HepG2 (cell line): ENCODE results near the gene ANKLE1. TPM values are rescaled to one million over a fixed set of nuclear protein-coding genes. Genes with fewer than 3 reads are reported as not detected.

Experiments
- AFF4 ChIP-seq: sonication (generic); formaldehyde crosslinking; IDR thresholded peaks from 2 replicates; pipeline ENCODE4 v1.4.0; 2020; ENCODE audit warnings: missing genetic modification reagents
- CBX1 ChIP-seq: IDR thresholded peaks from one replicate; pipeline ENCODE4 v1.6.1; 2016; ENCODE audit warnings: antibody characterized with exemption, low read depth
- DMAP1 ChIP-seq: IDR thresholded peaks from 2 replicates; pipeline ENCODE4 v1.6.1; 2016
- FOXA1 ChIP-seq, 2 experiments: fragments of 450-650 bp in 1 of 2; sonication (generic) in 1 of 2; formaldehyde crosslinking in 1 of 2; IDR thresholded peaks; 2 replicates each; pipeline versions ENCODE4 v1.4.0 to v1.6.1; 2016 to 2020; ENCODE audit warnings: missing genetic modification reagents in 1 of 2
- GTF2F1 ChIP-seq: fragments of 150-350 bp; IDR thresholded peaks from 2 replicates; pipeline ENCODE4 v1.6.1; 2014; ENCODE audit warnings: low read length
- HOXA7 ChIP-seq: sonication (generic); formaldehyde crosslinking; IDR thresholded peaks from 2 replicates; pipeline ENCODE4 v1.8.1; 2022; ENCODE audit warnings: mild to moderate bottlenecking, missing genetic modification reagents, moderate library complexity
- JDP2 ChIP-seq: sonication (generic); formaldehyde crosslinking; IDR thresholded peaks from 2 replicates; pipeline ENCODE4 v1.8.1; 2022; ENCODE audit warnings: missing genetic modification reagents, borderline replicate concordance
- REL ChIP-seq: sonication (generic); formaldehyde crosslinking; conservative IDR thresholded peaks from 2 replicates; pipeline ENCODE4 v1.8.0; 2022; ENCODE audit warnings: mild to moderate bottlenecking, missing genetic modification reagents, moderate library complexity
- SIX1 ChIP-seq: sonication (generic); formaldehyde crosslinking; IDR thresholded peaks from 2 replicates; pipeline ENCODE4 v1.4.0; 2020; ENCODE audit warnings: missing genetic modification reagents, borderline replicate concordance
- SYNCRIP ChIP-seq: fragments of 200-400 bp; formaldehyde crosslinking; IDR thresholded peaks from 2 replicates; pipeline ENCODE4 v1.6.1; 2018; ENCODE audit warnings: mild to moderate bottlenecking, low read depth, low read length; ENCODE audit not compliant: insufficient read depth
- THAP8 ChIP-seq: sonication (generic); formaldehyde crosslinking; IDR thresholded peaks from 2 replicates; pipeline ENCODE4 v1.5.1; 2020; ENCODE audit warnings: missing genetic modification reagents, mild to moderate bottlenecking, borderline replicate concordance
- TOPORS ChIP-seq: sonication (generic); formaldehyde crosslinking; IDR thresholded peaks from 2 replicates; pipeline ENCODE4 v1.8.0; 2023; ENCODE audit warnings: mild to moderate bottlenecking, missing genetic modification reagents
- ZHX1 ChIP-seq: sonication (generic); formaldehyde crosslinking; IDR thresholded peaks from 2 replicates; pipeline ENCODE4 v1.8.1; 2022; ENCODE audit warnings: low read depth, mild to moderate bottlenecking, missing genetic modification reagents
- ZNF232 ChIP-seq: sonication (generic); formaldehyde crosslinking; IDR thresholded peaks from 2 replicates; pipeline ENCODE4 v1.4.0; 2020; ENCODE audit warnings: missing genetic modification reagents, borderline replicate concordance
- ZNF282 ChIP-seq: fragments of 450-650 bp; IDR thresholded peaks from 2 replicates; pipeline ENCODE4 v1.6.1; 2018; ENCODE audit not compliant: partially characterized antibody
- ZNF317 ChIP-seq: sonication (generic); formaldehyde crosslinking; IDR thresholded peaks from 2 replicates; pipeline ENCODE4 v1.5.0; 2020; ENCODE audit warnings: mild to moderate bottlenecking, missing genetic modification reagents
- ZNF460 ChIP-seq: sonication (generic); formaldehyde crosslinking; IDR thresholded peaks from 2 replicates; pipeline ENCODE4 v1.5.1; 2020; ENCODE audit warnings: missing genetic modification reagents, mild to moderate bottlenecking, borderline replicate concordance
- ZNF616 ChIP-seq: sonication (generic); formaldehyde crosslinking; IDR thresholded peaks from 2 replicates; pipeline ENCODE4 v1.5.0; 2020; ENCODE audit warnings: low read depth, mild to moderate bottlenecking, missing genetic modification reagents
- ZNF773 ChIP-seq: sonication (generic); formaldehyde crosslinking; IDR thresholded peaks from 2 replicates; pipeline ENCODE4 v1.4.0; 2020; ENCODE audit warnings: missing genetic modification reagents, borderline replicate concordance
- ZNF782 ChIP-seq: sonication (generic); formaldehyde crosslinking; IDR thresholded peaks from 2 replicates; pipeline ENCODE4 v1.4.0; 2020; ENCODE audit warnings: missing genetic modification reagents, mild to moderate bottlenecking, borderline replicate concordance
- ZSCAN21 ChIP-seq: sonication (generic); formaldehyde crosslinking; IDR thresholded peaks from 2 replicates; pipeline ENCODE4 v1.8.0; 2022; ENCODE audit warnings: mild to moderate bottlenecking, missing genetic modification reagents, moderate library complexity, borderline replicate concordance
- polyA plus RNA-seq, 8 experiments: library from polyadenylated mRNA; depleted of rRNA in 3 of 8; stranded (reverse) in 7 of 8; unstranded in 1 of 8; fragments of >200 nt; fragmentation: Illumina TruSeq in 4 of 8; extraction: Trizol in 4 of 8; gene quantifications; 2 replicates each; pipeline versions ENCODE4 v1.2.1 to v1.2.3, GENCODE V29; 2011 to 2016; ENCODE audit warnings: low read depth in 4 of 8, missing spikeins in 1 of 8, mixed read lengths in 1 of 8; ENCODE audit not compliant: insufficient read depth in 1 of 8
- total RNA-seq, 5 experiments: library from RNA; depleted of rRNA; stranded (reverse); fragments of >200 nt; fragmentation: Illumina TruSeq; extraction: Trizol; gene quantifications; 2 replicates each; pipeline ENCODE4 v1.2.3, GENCODE V29; 2016; ENCODE audit warnings: low read depth in 1 of 5
- TF ChIP-seq, protein P1 (sequence below): sonication (generic); formaldehyde crosslinking; IDR thresholded peaks from 2 replicates; pipeline ENCODE4 v1.5.1; 2020; ENCODE audit warnings: missing genetic modification reagents, mild to moderate bottlenecking, borderline replicate concordance

Gene ANKLE1
- total and polyA plus RNA-seq, 2 of the 13 experiments (the other 11 are each of a cell fraction or from before 2014, with no cell fraction given) = 0.69 to 1.5 TPM

GRCh38 chr19:17303167-17303939 lies 21.7 kb downstream of the ANKLE1 start, which contains the start of gene ABHD8 (continued):
- peak; percentile 24; the same call in 1 of the 2 replicates for TF ChIP-seq ZNF773 (CRISPR knock-in tag)
- 0 out of 2 replicates have a peak, but pooled peaks have one; percentile 51 for TF ChIP-seq ZNF232 (CRISPR knock-in tag)
- TF ChIP-seq ZSCAN21 = no peak; the same call in 1 of the 2 replicates
- TF ChIP-seq SIX1 = no peak
- TF ChIP-seq ZNF282 = no peak
- no peak for TF ChIP-seq ZNF782 (CRISPR knock-in tag)
- no peak for TF ChIP-seq DMAP1 (CRISPR knock-in tag)
- TF ChIP-seq ZNF460 (CRISPR knock-in tag) = no peak
- no peak for TF ChIP-seq ZHX1 (CRISPR knock-in tag)
- TF ChIP-seq FOXA1 (IDR thresholded peaks at IDR 0.05) = no peak
- TF ChIP-seq FOXA1 (CRISPR knock-in tag; IDR thresholded peaks at IDR 0.05) = peak; percentile 78
- peak; percentile 70 for TF ChIP-seq CBX1
- no peak for TF ChIP-seq ZNF317 (CRISPR knock-in tag)
- TF ChIP-seq JDP2 (CRISPR knock-in tag) = no peak
- no peak for TF ChIP-seq TOPORS
- TF ChIP-seq REL (CRISPR knock-in tag) = no peak
- TF ChIP-seq THAP8 (CRISPR knock-in tag) = no peak
- TF ChIP-seq, protein P1, sequence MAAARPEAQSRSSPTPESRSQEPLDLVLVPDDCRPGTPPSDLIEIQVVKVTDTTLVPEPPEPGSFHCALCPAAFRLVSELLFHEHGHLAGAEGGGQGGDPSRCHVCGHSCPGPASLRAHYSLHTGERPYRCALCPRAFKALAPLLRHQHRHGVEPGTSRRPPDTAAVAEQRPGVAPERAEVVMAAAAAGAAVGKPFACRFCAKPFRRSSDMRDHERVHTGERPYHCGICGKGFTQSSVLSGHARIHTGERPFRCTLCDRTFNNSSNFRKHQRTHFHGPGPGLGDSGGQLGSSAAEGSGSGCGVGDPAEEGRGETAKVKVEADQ (CRISPR knock-in tag) = no peak
- no peak for TF ChIP-seq SYNCRIP
- no peak for TF ChIP-seq ZNF616
- TF ChIP-seq HOXA7 (CRISPR knock-in tag) = no peak
- no peak for TF ChIP-seq GTF2F1
- TF ChIP-seq AFF4 = no peak
